H1 (cell line): ENCODE results near the gene SGMS1. TPM values are rescaled to one million over a fixed set of nuclear protein-coding genes. Genes with fewer than 3 reads are reported as not detected.

Source experiments
- CTCF ChIA-PET: fragments of 300-600 bp; sonication (Branson Sonifier 250); formaldehyde crosslinking; loops from one replicate; lab custom pipeline; 2021; ENCODE audit not compliant: partially characterized antibody; lab: Charles Lee
- POLR2A ChIA-PET: fragments of 300-600 bp; sonication (Branson Sonifier 250); formaldehyde crosslinking; loops from one replicate; lab custom pipeline; 2021; ENCODE audit warnings: inconsistent platforms; ENCODE audit not compliant: partially characterized antibody; lab: Charles Lee
- DNase-seq, 2 experiments: peaks; one replicate each; pipeline versions ENCODE4 v3.0.0 to v3.0.0-alpha.2; 2010 to 2022; ENCODE audit warnings: low spot score in 2 of 2, low read depth in 1 of 2, mixed read lengths in 1 of 2
- FAIRE-seq: peaks from 2 replicates; lab custom pipeline; 2011; peaks lifted over from hg19 to GRCh38; lab: Jason Lieb, UNC
- H2AFZ ChIP-seq: 2 replicates; pipeline ENCODE4 v1.8.1; 2012; ENCODE audit warnings: low read length, inconsistent platforms
- H2AK5ac ChIP-seq: 2 replicates; pipeline ENCODE4 v1.6.1; 2013; ENCODE audit warnings: low read depth, low read length
- H2BK120ac ChIP-seq: replicated peaks from 2 replicates; pipeline ENCODE3; 2013; ENCODE audit warnings: low read depth, low read length, inconsistent platforms
- H2BK12ac ChIP-seq: 2 replicates; pipeline ENCODE4 v1.6.1; 2013; ENCODE audit warnings: low read depth, low read length
- H2BK15ac ChIP-seq: 2 replicates; pipeline ENCODE4 v1.6.1; 2013; ENCODE audit warnings: low read length
- H2BK20ac ChIP-seq: 2 replicates; pipeline ENCODE4 v1.6.1; 2013; ENCODE audit warnings: low read length
- H2BK5ac ChIP-seq: 2 replicates; pipeline ENCODE4 v1.6.1; 2013; ENCODE audit warnings: low read depth, low read length
- H3K14ac ChIP-seq: 2 replicates; pipeline ENCODE4 v1.6.1; 2013; ENCODE audit warnings: inconsistent platforms; ENCODE audit not compliant: insufficient read length
- H3K18ac ChIP-seq: 2 replicates; pipeline ENCODE4 v1.6.1; 2013; ENCODE audit warnings: low read length; ENCODE audit errors: extremely low read depth
- H3K23ac ChIP-seq: 2 replicates; pipeline ENCODE4 v1.6.1; 2013; ENCODE audit warnings: inconsistent platforms; ENCODE audit not compliant: insufficient read length
- H3K23me2 ChIP-seq: 2 replicates; pipeline ENCODE4 v1.6.1; 2013; ENCODE audit warnings: low read depth, low read length
- H3K27ac ChIP-seq: 2 replicates; pipeline ENCODE4 v1.6.1; 2011; ENCODE audit warnings: low read depth, low read length, inconsistent platforms
- H3K27me3 ChIP-seq, 4 experiments: replicated peaks in 1 of 4; 1 replicate in 1 of 4; 2 replicates in 3 of 4; pipeline versions ENCODE4 v1.6.1 to v1.8.1; 2011 to 2013; ENCODE audit warnings: low read length in 3 of 4, mild to moderate bottlenecking in 3 of 4, inconsistent platforms in 2 of 4, mixed read lengths in 2 of 4, moderate library complexity in 1 of 4; ENCODE audit not compliant: control insufficient read depth in 3 of 4, insufficient read depth in 3 of 4; ENCODE audit errors: extremely low read depth in 1 of 4
- H3K36me3 ChIP-seq, 4 experiments: 2 replicates each; pipeline versions ENCODE4 v1.6.1 to v1.8.1; 2011 to 2013; ENCODE audit warnings: mild to moderate bottlenecking in 4 of 4, low read length in 3 of 4, moderate library complexity in 2 of 4, control low read depth in 1 of 4, inconsistent platforms in 1 of 4; ENCODE audit not compliant: insufficient read depth in 4 of 4, control insufficient read depth in 2 of 4
- H3K4ac ChIP-seq: replicated peaks from 2 replicates; pipeline ENCODE3; 2013; ENCODE audit warnings: low read length, low read depth, mixed read lengths, inconsistent platforms; ENCODE audit not compliant: insufficient read length
- H3K4me1 ChIP-seq, 4 experiments: replicated peaks in 1 of 4; 1 replicate in 1 of 4; 2 replicates in 3 of 4; pipeline versions ENCODE4 v1.6.1 to v1.8.1; 2011 to 2013; ENCODE audit warnings: low read length in 3 of 4, inconsistent platforms in 2 of 4, mixed read lengths in 1 of 4; ENCODE audit not compliant: insufficient read depth in 4 of 4, control insufficient read depth in 3 of 4
- H3K4me2 ChIP-seq, 2 experiments: 2 replicates each; pipeline versions ENCODE4 v1.6.1 to v1.8.1; 2011 to 2013; ENCODE audit warnings: low read depth in 2 of 2, low read length in 2 of 2, control low read depth in 1 of 2, inconsistent platforms in 1 of 2, mild to moderate bottlenecking in 1 of 2; ENCODE audit not compliant: insufficient read depth in 1 of 2
- H3K4me3 ChIP-seq, 4 experiments: fragments of 200-600, 300-600 bp in 1 of 4; sonication (generic), shearing (Covaris generic), sonication (Bioruptor Twin) in 1 of 4; 2 replicates each; pipeline versions ENCODE4 v1.5.1 to v1.8.1; 2011 to 2016; ENCODE audit warnings: low read length in 4 of 4, low read depth in 3 of 4, control low read depth in 2 of 4, inconsistent platforms in 2 of 4, mild to moderate bottlenecking in 2 of 4, mixed read lengths in 1 of 4, moderate library complexity in 1 of 4; ENCODE audit not compliant: insufficient read depth in 2 of 4; ENCODE audit errors: extremely low read depth in 1 of 4
- H3K56ac ChIP-seq: replicated peaks from 2 replicates; pipeline ENCODE3; 2013; ENCODE audit warnings: low read depth, mild to moderate bottlenecking, mixed read lengths, low read length, inconsistent platforms; ENCODE audit not compliant: insufficient read length
- H3K79me1 ChIP-seq: 2 replicates; pipeline ENCODE4 v1.6.1; 2013; ENCODE audit warnings: low read depth, low read length, control low read depth
- H3K79me2 ChIP-seq, 2 experiments: 2 replicates each; pipeline versions ENCODE4 v1.6.1 to v1.8.1; 2012 to 2013; ENCODE audit warnings: low read length in 2 of 2, mild to moderate bottlenecking in 2 of 2, inconsistent platforms in 1 of 2; ENCODE audit not compliant: insufficient read depth in 2 of 2, control insufficient read depth in 1 of 2
- H3K9ac ChIP-seq, 4 experiments: replicated peaks in 1 of 4; 1 replicate in 1 of 4; 2 replicates in 3 of 4; pipeline versions ENCODE4 v1.6.1 to v1.8.1; 2011 to 2013; ENCODE audit warnings: low read depth in 3 of 4, low read length in 3 of 4, control low read depth in 2 of 4, mild to moderate bottlenecking in 2 of 4, moderate library complexity in 2 of 4, inconsistent platforms in 1 of 4; ENCODE audit errors: extremely low read depth in 1 of 4
- H3K9me3 ChIP-seq, 2 experiments: 2 replicates each; pipeline versions ENCODE4 v1.6.1 to v1.8.1; 2012 to 2013; ENCODE audit warnings: mild to moderate bottlenecking in 2 of 2, moderate library complexity in 2 of 2, control low read depth in 1 of 2, inconsistent platforms in 1 of 2, low read depth in 1 of 2, low read length in 1 of 2, mixed read lengths in 1 of 2; ENCODE audit not compliant: insufficient read depth in 2 of 2
- H4K20me1 ChIP-seq, 2 experiments: replicated peaks in 1 of 2; 2 replicates each; pipeline versions ENCODE3 to v1.8.1; 2011 to 2013; ENCODE audit warnings: inconsistent platforms in 2 of 2, low read length in 2 of 2, mild to moderate bottlenecking in 1 of 2; ENCODE audit not compliant: insufficient read depth in 2 of 2, control insufficient read depth in 1 of 2
- H4K5ac ChIP-seq: 2 replicates; pipeline ENCODE4 v1.6.1; 2013; ENCODE audit warnings: low read length, low read depth, mixed read lengths, inconsistent platforms; ENCODE audit not compliant: insufficient read length
- H4K8ac ChIP-seq: 2 replicates; pipeline ENCODE4 v1.8.0; 2013; ENCODE audit warnings: mild to moderate bottlenecking, moderate library complexity, low read length, inconsistent platforms; ENCODE audit not compliant: insufficient read depth; ENCODE audit errors: extremely low read depth
- H4K91ac ChIP-seq: replicated peaks from 2 replicates; pipeline ENCODE3; 2013; ENCODE audit warnings: low read length, mixed read lengths, inconsistent platforms; ENCODE audit not compliant: insufficient read length
- ASH2L ChIP-seq: fragments of 200-600, 300-600 bp; sonication (generic); IDR thresholded peaks from one replicate; pipeline ENCODE4 v1.7.1; 2017; ENCODE audit warnings: low read length
- CBX5 ChIP-seq: fragments of 300-800, 300-1000 bp; sonication (generic); IDR thresholded peaks from 2 replicates; pipeline ENCODE4 v1.7.1; 2016; ENCODE audit warnings: antibody characterized with exemption, low read length, low read depth
- CHD1 ChIP-seq: IDR thresholded peaks from 2 replicates; pipeline ENCODE4 v1.6.1; 2012; ENCODE audit warnings: low read depth, low read length, improper control_type of control experiment
- HDAC2 ChIP-seq, 2 experiments: fragments of 300-600 bp in 1 of 2; sonication (generic) in 1 of 2; IDR thresholded peaks; 2 replicates each; pipeline ENCODE4 v1.6.1; 2011 to 2012; ENCODE audit warnings: low read depth in 2 of 2, low read length in 2 of 2, mild to moderate bottlenecking in 2 of 2, moderate library complexity in 2 of 2, borderline replicate concordance in 1 of 2, inconsistent platforms in 1 of 2
- MAFK ChIP-seq: IDR thresholded peaks from 2 replicates; pipeline ENCODE4 v1.6.1; 2012; ENCODE audit warnings: low read depth, mild to moderate bottlenecking, improper control_type of control experiment, low read length
- POLR2A ChIP-seq, 2 experiments: IDR thresholded peaks; 1 replicate in 1 of 2; 2 replicates in 1 of 2; pipeline ENCODE4 v1.6.1; 2011; ENCODE audit warnings: low read depth in 2 of 2, low read length in 2 of 2, mild to moderate bottlenecking in 2 of 2; ENCODE audit errors: control extremely low read depth in 1 of 2
- POLR2AphosphoS5 ChIP-seq: IDR thresholded peaks from 2 replicates; pipeline ENCODE4 v1.6.1; 2011; ENCODE audit warnings: low read depth, low read length
- RBBP5 ChIP-seq: IDR thresholded peaks from 2 replicates; pipeline ENCODE4 v1.7.1; 2012; ENCODE audit warnings: low read depth, mild to moderate bottlenecking, inconsistent platforms, low read length, moderate library complexity, borderline replicate concordance
- SIX5 ChIP-seq: IDR thresholded peaks from 2 replicates; pipeline ENCODE4 v1.6.1; 2011; ENCODE audit warnings: mild to moderate bottlenecking, low read depth, low read length
- TAF7 ChIP-seq: optimal IDR thresholded peaks from 2 replicates; pipeline ENCODE3; 2011; ENCODE audit warnings: low read depth, mild to moderate bottlenecking, inconsistent platforms, low read length, moderate library complexity, borderline replicate concordance
- TBP ChIP-seq: IDR thresholded peaks from 2 replicates; pipeline ENCODE4 v1.6.1; 2011; ENCODE audit warnings: low read depth, low read length, improper control_type of control experiment
- WGBS, 2 experiments: shearing (Covaris generic) in 1 of 2; methylation state at CpG; one replicate each; pipeline versions ENCODE4 v1.1.6 to v1.1.7; 2013 to 2015; ENCODE audit warnings: low lambda C conversion rate in 2 of 2, mixed read lengths in 2 of 2, inconsistent platforms in 1 of 2, low coverage in 1 of 2, missing lambda C conversion rate in 1 of 2; ENCODE audit not compliant: insufficient replicate concordance in 2 of 2, insufficient coverage in 1 of 2, insufficient read length in 1 of 2; ENCODE audit errors: extremely low coverage in 1 of 2, missing lambda C conversion rate in 1 of 2; 5-methylcytosine and 5-hydroxymethylcytosine counted together
- polyA plus RNA-seq, 7 experiments: library from polyadenylated mRNA; depleted of rRNA in 3 of 7; stranded (reverse) in 5 of 7; unstranded in 2 of 7; fragments of >200 nt in 5 of 7; fragments of 200-250 nt in 2 of 7; gene quantifications; 1 replicate in 5 of 7; 2 replicates in 1 of 7; 4 replicates in 1 of 7; pipeline versions ENCODE4 v1.2.1 to v1.2.3, GENCODE V29; 2011 to 2013; ENCODE audit warnings: missing spikeins in 2 of 7, mixed read lengths in 2 of 7
- total RNA-seq: library from RNA; stranded (reverse); fragmentation: NEBNext Ultra II Directional; extraction: Animal tissue kit (Norgen Biotek cat#: 25700); gene quantifications from 2 replicates; pipeline ENCODE4 v1.2.1, GENCODE V29; 2021

SGMS1 gene
- total and polyA plus RNA-seq, 2 of the 8 experiments (the other 6 are each of a cell fraction or from before 2014, with no cell fraction given) = 6.0 to 15.6 TPM

GRCh38 chr10:50585921-50586739 is 37.6 kb downstream of the SGMS1 start:
- Histone ChIP-seq H3K27ac (no peak overlapping the region), H2AFZ (no peak overlapping the region), H3K23ac (no peak overlapping the region), H3K79me2 (peaks cover 4 to 28% of the 10 kb centered on the region in 2 experiments), H3K4me1 (peaks cover under 1 to 5% (median 3%) of the 10 kb centered on the region in 4 experiments; a peak in 4 of 7 replicates), H3K27me3 (no peaks in the 10 kb centered on the region), H3K4ac (no peak overlapping the region), H3K4me3 (no peak overlapping the region), H4K20me1 (peaks cover 3 to 6% of the 10 kb centered on the region in 2 experiments), H2BK12ac (no peak overlapping the region), H3K56ac (no peak overlapping the region), H2BK5ac (no peak overlapping the region), H4K91ac (no peak overlapping the region), H4K5ac (no peak overlapping the region), H3K14ac (no peak overlapping the region), H3K23me2 (no peaks in the 10 kb centered on the region), H3K9me3 (no peaks in the 10 kb centered on the region), H2AK5ac (no peak overlapping the region), H3K18ac (no peak overlapping the region), H3K36me3 (peaks cover 0 to 13% (median 6%) of the 10 kb centered on the region in 4 experiments; a peak in 3 of 8 replicates), H4K8ac (no peak overlapping the region), H3K9ac (no peak overlapping the region), H2BK120ac (no peak overlapping the region), H2BK15ac (no peak overlapping the region), H3K79me1 (peaks cover 4% of the 10 kb centered on the region), H2BK20ac (no peak overlapping the region), H3K4me2 (no peak overlapping the region)
- ChIA-PET CTCF (interaction anchor here (1.4 kb wide), 1 partner anchor 10 kb away, joined by 9 read pairs; no protein-coding TSS in a partner anchor), POLR2A (no interaction called here)
- no peak for DNase-seq
- no peak for TF ChIP-seq TBP
- TF ChIP-seq SIX5 = no peak
- TF ChIP-seq HDAC2 (IDR thresholded peaks at IDR 0.05; ENCODE audit: borderline replicate concordance in 1 of 2, low read depth in 2 of 2, low read length in 2 of 2) = no peak
- no peak for TF ChIP-seq POLR2A (IDR thresholded peaks at IDR 0.05; ENCODE audit: control extremely low read depth in 1 of 2, low read depth in 2 of 2, low read length in 2 of 2)
- no peak for TF ChIP-seq TAF7
- TF ChIP-seq CHD1 = no peak
- no peak for TF ChIP-seq CBX5
- TF ChIP-seq RBBP5 = no peak
- no peak for TF ChIP-seq POLR2AphosphoS5
- no peak for TF ChIP-seq ASH2L
- TF ChIP-seq MAFK = no peak
- no peak for FAIRE-seq
- WGBS, 2 experiments = 96% methylated on average over 6 of the region's 6 CpGs; no CpG with 5 or more reads in 1 of the 2 experiments
